ENCODE measurements around the gene HIPK4. TPM values are rescaled to one million over a fixed set of nuclear protein-coding genes. Genes with fewer than 3 reads are reported as not detected.

HIPK4 gene
- total and polyA plus RNA-seq, 9 of the 15 experiments (the other 6 are each of a cell fraction or from before 2014, with no cell fraction given) = 0.06 to 0.09 TPM; not detected in 7

DNA sequence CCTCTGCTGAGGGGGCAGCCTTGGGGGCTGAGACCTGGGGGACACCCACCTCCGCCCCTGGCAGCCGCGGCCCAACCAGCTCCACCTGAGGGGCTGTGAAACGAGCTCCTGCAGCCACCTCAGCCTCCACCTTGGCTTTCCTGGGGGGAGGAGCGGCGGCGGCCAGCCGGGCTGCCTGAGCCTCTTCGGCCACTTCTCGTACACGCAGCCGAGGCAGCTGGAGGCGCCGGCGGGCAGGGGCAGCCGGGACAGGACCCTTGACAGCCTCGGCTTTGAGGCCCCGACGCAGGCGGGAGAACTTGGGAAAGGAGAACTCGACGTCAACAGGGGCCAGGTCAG lies 7.6 kb upstream of the HIPK4 start:
- CTCF ChIA-PET (ENCODE audit: low intra/inter-chr PET ratio) = no interaction called here
- POLR2A ChIA-PET = no interaction called here
- in situ Hi-C loops (cut with MboI) = no loop called here

More for the DNA sequence above, 7.6 kb upstream of the HIPK4 start:
- peaks cover 12 to 50% of the 10 kb centered on the region in 2 experiments for H3K4me1 ChIP-seq (replicated peaks in 1 of 2; ENCODE audit: control insufficient read depth in 2 of 2, insufficient read depth in 2 of 2, low read length in 2 of 2)
- ATAC-seq (no peak), DNase-seq (ENCODE audit: extremely low read depth in 1 of 4, low spot score in 3 of 4) (no peak), FAIRE-seq (no peak)
- peak overlapping the region in 1 of 2 experiments; percentile 58; a peak in 2 of 4 replicates for H3K9ac ChIP-seq (ENCODE audit: insufficient read depth in 1 of 2, low read depth in 2 of 2, low read length in 2 of 2)
- intact Hi-C loops (cut with micrococcal nuclease) = no loop called here
- H3K4me2 ChIP-seq (ENCODE audit: insufficient read depth, low read length) = no peak overlapping the region
- WGBS (ENCODE audit: insufficient coverage, low coverage, missing lambda C conversion rate) = 74% methylated on average over 10 of the region's 22 CpGs
- TF ChIP-seq, protein P1, sequence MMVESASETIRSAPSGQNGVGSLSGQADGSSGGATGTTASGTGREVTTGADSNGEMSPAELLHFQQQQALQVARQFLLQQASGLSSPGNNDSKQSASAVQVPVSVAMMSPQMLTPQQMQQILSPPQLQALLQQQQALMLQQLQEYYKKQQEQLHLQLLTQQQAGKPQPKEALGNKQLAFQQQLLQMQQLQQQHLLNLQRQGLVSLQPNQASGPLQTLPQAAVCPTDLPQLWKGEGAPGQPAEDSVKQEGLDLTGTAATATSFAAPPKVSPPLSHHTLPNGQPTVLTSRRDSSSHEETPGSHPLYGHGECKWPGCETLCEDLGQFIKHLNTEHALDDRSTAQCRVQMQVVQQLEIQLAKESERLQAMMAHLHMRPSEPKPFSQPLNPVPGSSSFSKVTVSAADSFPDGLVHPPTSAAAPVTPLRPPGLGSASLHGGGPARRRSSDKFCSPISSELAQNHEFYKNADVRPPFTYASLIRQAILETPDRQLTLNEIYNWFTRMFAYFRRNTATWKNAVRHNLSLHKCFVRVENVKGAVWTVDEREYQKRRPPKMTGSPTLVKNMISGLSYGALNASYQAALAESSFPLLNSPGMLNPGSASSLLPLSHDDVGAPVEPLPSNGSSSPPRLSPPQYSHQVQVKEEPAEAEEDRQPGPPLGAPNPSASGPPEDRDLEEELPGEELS (CRISPR knock-in tag; IDR thresholded peaks at IDR 0.05; ENCODE audit: borderline replicate concordance) = no peak
- TF ChIP-seq ZNF184 (CRISPR knock-in tag; IDR thresholded peaks at IDR 0.05) = 0 out of 2 replicates have a peak, but pooled peaks have one; percentile 54
- H4K20me1 ChIP-seq (replicated peaks; ENCODE audit: control insufficient read depth, insufficient read depth, low read length) = 0 out of 2 replicates have a peak, but pooled peaks cover 5% of the 10 kb centered on the region
- no peak overlapping the region for H2AFZ ChIP-seq (ENCODE audit: low read depth, low read length)
- no peak overlapping the region for H3K27ac ChIP-seq (ENCODE audit: extremely low read depth, low read depth, low read length)
- BruUV-seq (replicated peaks) = no TSS peak
- no peaks in the 10 kb centered on the region for H3K36me3 ChIP-seq (ENCODE audit: control insufficient read depth, insufficient read depth, low read length)
- no peaks in the 10 kb centered on the region for H3K9me1 ChIP-seq (ENCODE audit: control insufficient read depth, insufficient read depth, low read length)
- H3K9me3 ChIP-seq (replicated peaks; ENCODE audit: control insufficient read depth, insufficient read depth, low read depth, low read length) = no peaks in the 10 kb centered on the region
- peaks cover 18 to 34% of the 10 kb centered on the region in 2 experiments for H3K27me3 ChIP-seq (ENCODE audit: control insufficient read depth in 2 of 2, insufficient read depth in 2 of 2, low read length in 2 of 2)
- H3K79me2 ChIP-seq (ENCODE audit: control insufficient read depth, insufficient read depth, low read length) = no peaks in the 10 kb centered on the region
- no peak overlapping the region for H3K4me3 ChIP-seq

Data from K562 (cell line).